AG10803 (cell line): Measurements from ENCODE around the gene PEX7.

Experiments used
- DNase-seq: peaks from one replicate; pipeline ENCODE4 v3.0.0; 2010; ENCODE audit warnings: low read depth
- H3K4me3 ChIP-seq: 2 replicates; pipeline ENCODE4 v1.5.1; 2011; ENCODE audit warnings: mild to moderate bottlenecking, low read length, control low read depth
- TF ChIP-seq, protein P1 (sequence below): conservative IDR thresholded peaks from 2 replicates; pipeline ENCODE4 v1.5.1; 2011; ENCODE audit warnings: mild to moderate bottlenecking, low read length, control low read depth, inconsistent platforms

PEX7 gene, protein sequence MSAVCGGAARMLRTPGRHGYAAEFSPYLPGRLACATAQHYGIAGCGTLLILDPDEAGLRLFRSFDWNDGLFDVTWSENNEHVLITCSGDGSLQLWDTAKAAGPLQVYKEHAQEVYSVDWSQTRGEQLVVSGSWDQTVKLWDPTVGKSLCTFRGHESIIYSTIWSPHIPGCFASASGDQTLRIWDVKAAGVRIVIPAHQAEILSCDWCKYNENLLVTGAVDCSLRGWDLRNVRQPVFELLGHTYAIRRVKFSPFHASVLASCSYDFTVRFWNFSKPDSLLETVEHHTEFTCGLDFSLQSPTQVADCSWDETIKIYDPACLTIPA

DNA sequence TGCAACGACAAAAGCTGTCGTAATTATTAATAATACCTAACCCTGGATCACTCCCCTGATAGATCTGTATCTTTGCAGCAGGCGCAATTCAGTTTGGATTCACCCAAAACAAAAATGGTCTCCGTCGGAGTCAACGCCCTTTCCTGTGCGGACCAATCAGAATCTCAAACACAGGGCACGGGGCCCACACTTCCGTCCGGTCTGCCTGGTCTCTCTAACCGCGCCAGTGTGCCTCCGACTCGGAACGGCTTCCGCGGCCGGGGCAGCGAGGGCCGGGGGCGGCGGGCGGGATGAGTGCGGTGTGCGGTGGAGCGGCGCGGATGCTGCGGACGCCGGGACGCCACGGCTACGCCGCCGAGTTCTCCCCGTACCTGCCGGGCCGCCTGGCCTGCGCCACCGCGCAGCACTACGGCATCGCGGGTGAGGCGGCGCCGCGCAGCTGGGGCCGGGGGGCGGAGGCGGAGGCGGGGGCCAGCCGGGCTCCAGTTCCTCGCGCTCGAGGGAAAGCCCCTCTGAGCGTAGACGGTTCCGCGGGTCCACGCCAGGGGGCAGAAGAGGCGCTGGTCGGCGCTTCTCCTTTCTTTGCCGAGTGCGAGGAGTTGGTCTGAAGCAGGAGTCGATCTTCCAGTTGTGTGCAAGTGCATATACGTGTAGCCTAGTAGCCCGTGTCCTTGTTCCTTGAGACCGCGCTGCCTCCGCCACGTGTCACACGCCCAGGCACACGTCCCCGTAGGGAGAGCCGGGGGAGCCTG lies at the start of gene PEX7:
Gene PEX7 (plus strand): TSS at position 217 of the 752 bp plus-strand sequence. CDS start 74 bp downstream, at position 291.
- peak; percentile 89 for DNase-seq
- peak within 1 kb of the TSS; percentile 79 for H3K4me3 ChIP-seq
- TF ChIP-seq, protein P1, sequence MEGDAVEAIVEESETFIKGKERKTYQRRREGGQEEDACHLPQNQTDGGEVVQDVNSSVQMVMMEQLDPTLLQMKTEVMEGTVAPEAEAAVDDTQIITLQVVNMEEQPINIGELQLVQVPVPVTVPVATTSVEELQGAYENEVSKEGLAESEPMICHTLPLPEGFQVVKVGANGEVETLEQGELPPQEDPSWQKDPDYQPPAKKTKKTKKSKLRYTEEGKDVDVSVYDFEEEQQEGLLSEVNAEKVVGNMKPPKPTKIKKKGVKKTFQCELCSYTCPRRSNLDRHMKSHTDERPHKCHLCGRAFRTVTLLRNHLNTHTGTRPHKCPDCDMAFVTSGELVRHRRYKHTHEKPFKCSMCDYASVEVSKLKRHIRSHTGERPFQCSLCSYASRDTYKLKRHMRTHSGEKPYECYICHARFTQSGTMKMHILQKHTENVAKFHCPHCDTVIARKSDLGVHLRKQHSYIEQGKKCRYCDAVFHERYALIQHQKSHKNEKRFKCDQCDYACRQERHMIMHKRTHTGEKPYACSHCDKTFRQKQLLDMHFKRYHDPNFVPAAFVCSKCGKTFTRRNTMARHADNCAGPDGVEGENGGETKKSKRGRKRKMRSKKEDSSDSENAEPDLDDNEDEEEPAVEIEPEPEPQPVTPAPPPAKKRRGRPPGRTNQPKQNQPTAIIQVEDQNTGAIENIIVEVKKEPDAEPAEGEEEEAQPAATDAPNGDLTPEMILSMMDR, result peak; percentile 62

DNA sequence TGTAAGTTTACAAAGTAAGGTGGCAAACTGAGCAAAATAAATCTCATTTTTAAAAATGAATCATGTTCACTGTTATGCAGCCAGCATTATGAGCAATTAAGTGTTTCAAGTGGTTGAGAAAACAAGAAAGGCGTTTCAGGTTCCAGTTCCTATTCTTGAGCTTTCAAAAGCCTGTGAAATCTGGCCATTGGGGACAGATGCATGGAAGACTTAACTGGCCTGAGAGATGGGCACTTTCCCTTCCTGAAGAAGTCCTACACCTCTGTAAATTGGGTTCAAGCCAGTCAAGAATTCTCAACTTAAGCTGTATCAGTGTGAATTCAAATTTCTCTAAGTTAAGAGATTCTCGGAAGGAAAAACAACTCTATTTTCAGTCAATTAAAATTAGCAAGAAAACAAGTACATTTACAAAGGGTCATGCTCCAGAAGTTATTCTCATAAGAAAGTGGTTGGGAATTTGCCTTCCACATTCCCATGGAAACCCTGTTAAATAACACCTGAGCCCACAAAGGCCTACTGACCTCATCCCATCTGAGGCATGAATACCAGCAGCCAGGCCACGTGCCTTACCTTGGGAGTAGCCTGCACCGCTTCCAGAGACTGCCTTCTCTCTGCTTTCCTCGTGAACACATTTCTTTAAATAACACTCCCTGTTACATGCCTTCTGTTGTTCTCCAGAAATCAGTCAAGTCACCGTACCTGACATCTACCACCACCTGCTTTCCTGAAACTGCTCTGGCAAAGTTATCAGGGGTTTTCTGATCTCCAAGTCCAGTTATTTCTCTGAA lies 49.5 kb upstream of the PEX7 start:
- no peak overlapping the region for H3K4me3 ChIP-seq
- TF ChIP-seq, protein P1, result no peak
- DNase-seq, result no peak

- no peak for DNase-seq
- no peak overlapping the region for H3K4me3 ChIP-seq
- TF ChIP-seq, protein P1, result no peak
Measured at GRCh38 chr6:136773473-136773796, 49.0 kb upstream of the PEX7 start.

DNA sequence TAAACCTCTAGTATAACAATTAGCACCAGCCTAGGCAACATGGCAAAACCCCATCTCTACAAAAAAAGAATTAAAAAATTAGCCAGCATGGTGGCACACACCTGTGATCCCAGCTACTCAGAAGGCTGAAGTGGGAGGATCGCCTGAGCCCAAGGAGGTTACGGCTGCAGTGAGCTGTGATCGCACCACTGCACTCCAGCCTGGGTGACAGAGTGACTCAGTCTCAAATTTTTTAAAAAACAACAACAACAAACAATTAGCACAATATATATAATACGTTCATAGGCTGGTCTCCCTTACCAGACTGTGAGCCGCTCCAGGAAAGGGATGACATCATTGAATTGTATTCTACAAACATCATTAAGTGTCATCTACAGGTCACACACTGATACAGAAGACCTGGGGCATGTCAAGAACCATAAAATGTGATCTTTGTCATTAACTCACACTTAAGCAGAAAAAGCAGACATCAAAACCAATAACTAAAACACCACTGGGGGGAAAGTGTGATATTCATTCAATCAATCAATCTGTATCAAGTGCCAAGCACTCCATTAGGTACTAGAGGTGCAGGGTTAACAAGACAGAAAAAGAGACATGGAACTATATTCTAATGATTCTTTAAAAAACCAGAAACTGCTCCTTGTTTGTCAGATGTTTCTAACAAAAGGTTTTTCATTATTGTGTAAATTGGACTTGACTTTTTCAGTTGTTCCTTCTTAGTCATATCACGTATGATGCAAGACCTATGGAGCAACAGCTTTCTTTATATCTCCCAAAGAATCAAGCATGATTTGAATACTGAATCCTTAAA lies 48.0 kb upstream of the PEX7 start:
- TF ChIP-seq, protein P1, result no peak
- DNase-seq, result peak; percentile 81
- H3K4me3 ChIP-seq, result no peak overlapping the region

GRCh38 chr6:136775081-136775480 lies 47.3 kb upstream of the PEX7 start:
- DNase-seq, result no peak
- no peak overlapping the region for H3K4me3 ChIP-seq
- TF ChIP-seq, protein P1, result no peak

DNA sequence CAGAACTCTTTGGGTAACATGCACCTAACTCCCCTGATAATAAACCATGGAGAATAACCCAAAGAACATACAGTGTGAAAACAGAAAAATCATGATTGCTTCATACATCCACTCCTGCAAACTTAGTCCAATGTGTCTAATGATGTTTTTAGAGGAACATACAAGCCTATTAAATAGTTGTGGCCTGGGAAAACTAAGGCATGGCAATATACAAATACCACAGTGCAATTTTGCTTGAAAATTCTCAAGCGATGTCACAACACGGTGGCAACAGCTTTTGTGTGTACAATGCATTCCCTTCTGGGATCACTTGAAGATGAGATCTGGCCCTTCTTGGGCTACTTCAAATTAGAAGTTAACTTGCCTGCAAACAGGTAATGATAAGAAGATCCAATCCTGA lies 46.8 kb upstream of the PEX7 start:
- TF ChIP-seq, protein P1, result no peak
- no peak overlapping the region for H3K4me3 ChIP-seq
- peak; percentile 89 for DNase-seq
